ENCODE measurements around the gene KRT20. TPM values are rescaled to one million over a fixed set of nuclear protein-coding genes. Genes with fewer than 3 reads are reported as not detected.

KRT20 gene
- polyA plus RNA-seq, 1 donor (not counting 4 experiments of a cell fraction or from before 2014, with no cell fraction given), result not detected

- H3K9me1 ChIP-seq (ENCODE audit: control insufficient read depth, extremely low read depth, insufficient read depth, low read length), result no peaks in the 10 kb centered on the region
- no peaks in the 10 kb centered on the region for H3K9me3 ChIP-seq (ENCODE audit: control insufficient read depth, low read depth, low read length)
- DNase-seq (ENCODE audit: low read depth, low spot score), result no peak
- H4K20me1 ChIP-seq (ENCODE audit: control insufficient read depth, extremely low read depth, insufficient read depth, low read length), result no peaks in the 10 kb centered on the region
- peak overlapping the region; percentile 67 for H3K9ac ChIP-seq (ENCODE audit: control insufficient read depth, extremely low read depth, insufficient read depth, low read length)
- no peaks in the 10 kb centered on the region for H3K79me2 ChIP-seq (ENCODE audit: control insufficient read depth, insufficient read depth, low read length)
- dilution Hi-C loops (cut with MboI; ENCODE audit: extremely low pct_ligation_motif_present, low sequenced_read_pairs), result no loop called here
- peaks cover 41% of the 10 kb centered on the region for H3K4me1 ChIP-seq (ENCODE audit: control insufficient read depth, extremely low read depth, insufficient read depth, low read length)
- H3K4me2 ChIP-seq (ENCODE audit: control insufficient read depth, extremely low read depth, insufficient read depth, low read depth, low read length), result peak overlapping the region; percentile 46
- FAIRE-seq, result peak; percentile 13
- TF ChIP-seq CTCF (optimal IDR thresholded peaks at IDR 0.05 in 1 of 3, IDR thresholded peaks at IDR 0.05 in 1 of 3, conservative IDR thresholded peaks at IDR 0.05 in 1 of 3; ENCODE audit: extremely low read depth in 1 of 3, insufficient read depth in 2 of 3, low read length in 3 of 3) (no peak), EZH2 (IDR thresholded peaks at IDR 0.05; ENCODE audit: low read length) (no peak)
- peak overlapping the region in 2 of 3 experiments; percentile 5 to 6 for H3K4me3 ChIP-seq (ENCODE audit: control insufficient read depth in 2 of 3, extremely low read depth in 1 of 3, insufficient read depth in 2 of 3, low read depth in 1 of 3, low read length in 3 of 3)
- no peaks in the 10 kb centered on the region for H3K36me3 ChIP-seq (ENCODE audit: control insufficient read depth in 2 of 2, extremely low read depth in 1 of 2, insufficient read depth in 2 of 2, low read length in 2 of 2)
- no peak overlapping the region for H2AFZ ChIP-seq (ENCODE audit: control insufficient read depth, low read length)
- no peaks in the 10 kb centered on the region for H3K27me3 ChIP-seq (ENCODE audit: control insufficient read depth, extremely low read depth, insufficient read depth, low read length)
- H3K27ac ChIP-seq (ENCODE audit: control insufficient read depth, insufficient read depth, low read length), result peak overlapping the region; percentile 71
Observed at GRCh38 chr17:40909755-40910154, 24.7 kb upstream of the KRT20 start.

- Histone ChIP-seq H3K4me3 (ENCODE audit: control insufficient read depth in 2 of 3, extremely low read depth in 1 of 3, insufficient read depth in 2 of 3, low read depth in 1 of 3, low read length in 3 of 3) (no peak overlapping the region), H3K79me2 (ENCODE audit: control insufficient read depth, insufficient read depth, low read length) (no peaks in the 10 kb centered on the region), H3K4me2 (ENCODE audit: control insufficient read depth, extremely low read depth, insufficient read depth, low read depth, low read length) (peak overlapping the region; percentile 46), H3K9me1 (ENCODE audit: control insufficient read depth, extremely low read depth, insufficient read depth, low read length) (no peaks in the 10 kb centered on the region), H3K27ac (ENCODE audit: control insufficient read depth, insufficient read depth, low read length) (peak overlapping the region; percentile 71), H3K36me3 (ENCODE audit: control insufficient read depth in 2 of 2, extremely low read depth in 1 of 2, insufficient read depth in 2 of 2, low read length in 2 of 2) (no peaks in the 10 kb centered on the region), H3K4me1 (ENCODE audit: control insufficient read depth, extremely low read depth, insufficient read depth, low read length) (peaks cover 37% of the 10 kb centered on the region), H4K20me1 (ENCODE audit: control insufficient read depth, extremely low read depth, insufficient read depth, low read length) (no peaks in the 10 kb centered on the region), H3K9ac (ENCODE audit: control insufficient read depth, extremely low read depth, insufficient read depth, low read length) (peak overlapping the region; percentile 67), H3K27me3 (ENCODE audit: control insufficient read depth, extremely low read depth, insufficient read depth, low read length) (no peaks in the 10 kb centered on the region), H3K9me3 (ENCODE audit: control insufficient read depth, low read depth, low read length) (no peaks in the 10 kb centered on the region), H2AFZ (ENCODE audit: control insufficient read depth, low read length) (no peak overlapping the region)
- DNase-seq (ENCODE audit: low read depth, low spot score) (peak; percentile 91), FAIRE-seq (peak; percentile 93)
- dilution Hi-C loops (cut with MboI; ENCODE audit: extremely low pct_ligation_motif_present, low sequenced_read_pairs), result no loop called here
- TF ChIP-seq EZH2 (IDR thresholded peaks at IDR 0.05; ENCODE audit: low read length), result no peak
- TF ChIP-seq CTCF (optimal IDR thresholded peaks at IDR 0.05 in 1 of 3, IDR thresholded peaks at IDR 0.05 in 1 of 3, conservative IDR thresholded peaks at IDR 0.05 in 1 of 3; ENCODE audit: extremely low read depth in 1 of 3, insufficient read depth in 2 of 3, low read length in 3 of 3), result peak; percentile 74 to 86 (median 78)
Observed at GRCh38 chr17:40909351-40909750, 24.3 kb upstream of the KRT20 start.

All from keratinocyte (primary cell).